Pancreas (tissue), 10 donors: ENCODE measurements around the gene PRUNE1. TPM values are rescaled to one million over a fixed set of nuclear protein-coding genes. Genes with fewer than 3 reads are reported as not detected.

Experiments
- ATAC-seq, 4 donors: fragments of 200-7000 bp; cut with Tn5 transposase; one replicate each; pipeline versions ENCODE4 v1.8.0 to v1.9.1; 2020; ENCODE audit warnings: mild to moderate bottlenecking in 4 of 4, moderate library complexity in 4 of 4
- DNase-seq, 6 donors: peaks; one replicate each; pipeline ENCODE4 v3.0.0-alpha.2; 2020
- FAIRE-seq: peaks from 2 replicates; lab custom pipeline; 2012; peaks lifted over from hg19 to GRCh38; lab: Jason Lieb, UNC
- H3K27ac ChIP-seq, 4 donors: fragments of 200-600 bp; sonication (generic); 1 replicate in 3 of 4; 2 replicates in 1 of 4; pipeline versions ENCODE4 v1.5.0 to v1.8.0; 2020
- H3K27me3 ChIP-seq, 4 donors: fragments of 200-600 bp; one replicate each; pipeline ENCODE4 v1.8.0; 2021
- H3K36me3 ChIP-seq, 3 donors: fragments of 200-600 bp; sonication (generic) in 1 of 3; one replicate each; pipeline versions ENCODE4 v1.5.0 to v1.8.0; 2020 to 2021
- H3K4me1 ChIP-seq, 3 donors: fragments of 200-600 bp; one replicate each; pipeline ENCODE4 v1.8.0; 2021
- H3K4me3 ChIP-seq, 4 donors: fragments of 200-600 bp; sonication (generic) in 2 of 4; one replicate each; pipeline versions ENCODE4 v1.5.0 to v1.8.0; 2020 to 2021
- H3K9me3 ChIP-seq, 4 donors: fragments of 200-600 bp; one replicate each; pipeline ENCODE4 v1.8.0; 2021
- CTCF ChIP-seq, 4 donors: fragments of 200-600 bp; sonication (generic) in 3 of 4; IDR thresholded peaks; one replicate each; pipeline versions ENCODE4 v1.5.0 to v1.8.0; 2021; ENCODE audit warnings: antibody characterized with exemption in 4 of 4
- WGBS, 2 donors: extraction: QIAGEN DNeasy Blood & Tissue Kit; methylation state at CpG; one replicate each; pipeline ENCODE4 v1.1.7; 2013; 5-methylcytosine and 5-hydroxymethylcytosine counted together
- intact Hi-C, 3 donors: fragments of 100-400 bp; cut with DNase I; formaldehyde crosslinking; loops; one replicate each; pipeline versions ENCODE4 v1.11.1 to v1.14.2; 2022
- polyA plus RNA-seq, 2 donors: library from polyadenylated mRNA; stranded (reverse); fragments of 200-250 nt; gene quantifications; one replicate each; pipeline ENCODE4 v1.2.3, GENCODE V29; 2013
- total RNA-seq, 6 donors: library from RNA; stranded (reverse); fragmentation: NEBNext Ultra II Directional in 4 of 6; extraction: Animal tissue kit (Norgen Biotek cat#: 25700) in 4 of 6; gene quantifications; one replicate each; pipeline versions ENCODE4 v1.2.1 to v1.2.4, GENCODE V29; 2021 to 2023
- donor health status: healthy with polysubstance abuse.
- donor health status: DM: no; HTN: no; CAD: no; lungs with moderate emphysema.
- donor health status: DM: no; HTN: no; CAD: no.
- donor health status: control.
- donor health status: control.
- donor health status: Bipolar disorder and iron deficiency.
- donor health status: DM: yes; HTN: yes; CAD: no.
- donor health status: DM: no; HTN: no; CAD: no.
- donor health status: DM: no; HTN: no; CAD: no.
- donor health status: DM: yes; HTN: yes; CAD: no.

Gene PRUNE1
- total and polyA plus RNA-seq, 8 donors: 6.4 to 16.7 (median 8.1) TPM

GRCh38 chr1:151060007-151060656, 51.9 kb downstream of the PRUNE1 start, which contains the start of gene MLLT11:
TSS of gene MLLT11 (plus strand) at chr1:151060397. CDS start at chr1:151067225, 6,828 bp downstream.
- FAIRE-seq (no peak), DNase-seq (no peak), ATAC-seq (peak in 3 of 4 donors; percentile 7 to 49 (median 47))
- peak within 1 kb of the TSS; percentile 62 to 98 (median 78) for H3K4me3 ChIP-seq
- peaks cover 13 to 19% (median 14%) of the 10 kb centered on the region in 3 donors for H3K4me1 ChIP-seq
- H3K27ac ChIP-seq: peak within 1 kb of the TSS; percentile 72 to 92 (median 74)
- intact Hi-C loops: no loop called here
- H3K9me3 ChIP-seq: no peaks in the 10 kb centered on the region
- peaks cover 0 to under 1% (median 0%) of the 10 kb centered on the region in 3 donors for H3K36me3 ChIP-seq
- WGBS, 2 donors: 9 to 12% methylated on average over 15 of the region's 15 CpGs
- no peak for TF ChIP-seq CTCF (IDR thresholded peaks at IDR 0.05)
- H3K27me3 ChIP-seq: no peaks in the 10 kb centered on the region

DNA sequence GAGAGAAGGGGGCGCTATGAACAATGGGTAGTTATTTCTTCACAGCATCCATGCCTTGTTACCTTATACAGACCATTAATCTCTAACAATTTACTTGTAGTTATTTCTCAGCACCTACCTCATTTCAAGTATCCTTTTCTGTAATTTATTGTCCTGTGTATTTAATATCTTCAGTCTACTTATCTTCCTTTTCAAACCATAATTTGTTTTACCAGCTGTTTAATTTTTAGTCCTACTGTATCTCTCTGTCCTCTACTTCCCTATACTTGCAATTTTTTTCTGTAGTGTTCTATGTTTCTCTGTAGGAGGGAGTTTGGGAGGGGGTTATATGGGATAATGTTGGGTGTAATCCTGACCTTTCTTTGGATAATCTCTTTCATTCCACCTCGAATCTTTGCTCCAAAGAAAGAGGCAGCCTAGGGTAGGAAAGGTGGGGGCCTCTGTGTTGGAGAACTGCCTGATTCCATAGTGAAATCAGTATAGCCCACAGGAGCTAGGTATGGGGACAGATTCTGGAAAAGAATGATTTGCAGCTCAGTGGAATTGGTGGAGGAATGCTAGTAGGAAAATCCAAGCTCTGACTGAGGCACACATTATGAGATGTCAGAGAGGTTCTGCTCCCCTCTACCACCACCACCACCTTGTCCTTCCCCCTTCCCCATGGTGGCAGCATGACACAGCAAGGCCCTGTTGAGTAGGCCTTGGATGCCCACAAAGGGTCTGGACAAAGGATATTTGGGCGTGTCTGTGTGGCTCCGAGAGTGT, 52.6 kb downstream of the PRUNE1 start:
- no peak for TF ChIP-seq CTCF (IDR thresholded peaks at IDR 0.05)
- no peak for ATAC-seq
- Histone ChIP-seq H3K4me3 (peak overlapping the region in 3 of 4 donors; percentile 10 to 65 (median 62)), H3K36me3 (no peaks in the 10 kb centered on the region), H3K27me3 (no peaks in the 10 kb centered on the region), H3K9me3 (no peaks in the 10 kb centered on the region), H3K27ac (no peak overlapping the region), H3K4me1 (peaks cover 13 to 19% (median 14%) of the 10 kb centered on the region in 3 donors)
- no peak for DNase-seq
- intact Hi-C loops: no loop called here
- no peak for FAIRE-seq
- WGBS, 2 donors: 67 to 78% methylated on average over 4 of the region's 4 CpGs

DNA sequence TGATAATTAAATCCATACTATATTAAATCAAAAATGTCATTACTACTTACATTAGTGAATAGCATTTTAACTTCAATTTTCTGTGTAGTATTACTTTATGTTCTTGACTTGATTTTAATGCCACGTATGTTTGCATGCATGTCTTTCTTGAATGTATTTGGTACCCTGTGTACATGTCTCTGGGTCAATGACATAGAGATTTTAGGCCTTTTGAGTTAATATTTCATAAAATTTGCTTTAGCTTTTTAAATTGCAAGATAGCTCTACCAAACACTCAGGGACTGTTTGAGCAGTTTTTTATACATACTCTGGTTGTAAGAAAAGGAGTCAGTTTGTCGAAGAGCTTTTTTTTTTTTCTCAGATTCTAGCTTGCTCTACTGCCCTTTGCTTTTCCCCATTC, 53.5 kb downstream of the PRUNE1 start:
- 77 to 91% methylated on average over 2 of the region's 2 CpGs for WGBS, 2 donors

GRCh38 chr1:151062741-151063371, 54.6 kb downstream of the PRUNE1 start:
- no peak overlapping the region for H3K4me3 ChIP-seq
- no peaks in the 10 kb centered on the region for H3K27me3 ChIP-seq
- DNase-seq (no peak), FAIRE-seq (no peak), ATAC-seq (no peak)
- intact Hi-C loops: no loop called here
- no peaks in the 10 kb centered on the region for H3K9me3 ChIP-seq
- no peak overlapping the region for H3K27ac ChIP-seq
- H3K36me3 ChIP-seq: no peaks in the 10 kb centered on the region
- WGBS, 2 donors: 67 to 69% methylated on average over 3 of the region's 3 CpGs
- peaks cover 0 to 6% (median 5%) of the 10 kb centered on the region in 3 donors for H3K4me1 ChIP-seq
- TF ChIP-seq CTCF (IDR thresholded peaks at IDR 0.05): no peak

More for the DNA sequence above, 53.5 kb downstream of the PRUNE1 start:
- H3K4me3 ChIP-seq: no peak overlapping the region
- no peak for TF ChIP-seq CTCF (IDR thresholded peaks at IDR 0.05)
- intact Hi-C loops: no loop called here
- peaks cover 6 to 12% (median 10%) of the 10 kb centered on the region in 3 donors for H3K4me1 ChIP-seq
- DNase-seq (no peak), FAIRE-seq (no peak), ATAC-seq (no peak)
- no peaks in the 10 kb centered on the region for H3K9me3 ChIP-seq
- no peaks in the 10 kb centered on the region for H3K36me3 ChIP-seq
- H3K27ac ChIP-seq: no peak overlapping the region
- no peaks in the 10 kb centered on the region for H3K27me3 ChIP-seq
